Ishikawa (cell line): ENCODE data around the gene HDAC6.

Source experiments
- CEBPB ChIP-seq: IDR thresholded peaks from 2 replicates; pipeline ENCODE4 v1.6.1; 2012
- CREB1 ChIP-seq: IDR thresholded peaks from 2 replicates; pipeline ENCODE4 v1.6.1; 2012; ENCODE audit warnings: low read depth
- EGR1 ChIP-seq: IDR thresholded peaks from 2 replicates; pipeline ENCODE4 v1.6.1; 2012
- EP300 ChIP-seq: IDR thresholded peaks from 2 replicates; pipeline ENCODE4 v1.6.1; 2012; ENCODE audit warnings: borderline replicate concordance
- FOXM1 ChIP-seq: IDR thresholded peaks from 2 replicates; pipeline ENCODE4 v1.6.1; 2012; ENCODE audit warnings: low read depth, borderline replicate concordance
- MAX ChIP-seq: IDR thresholded peaks from 2 replicates; pipeline ENCODE4 v1.6.1; 2012
- NFIC ChIP-seq: IDR thresholded peaks from 2 replicates; pipeline ENCODE4 v1.6.1; 2012
- RAD21 ChIP-seq: IDR thresholded peaks from 2 replicates; pipeline ENCODE4 v1.6.1; 2012; ENCODE audit warnings: low read depth
- REST ChIP-seq: IDR thresholded peaks from 2 replicates; pipeline ENCODE4 v1.6.1; 2012; ENCODE audit warnings: low read depth, mild to moderate bottlenecking
- TAF1 ChIP-seq: IDR thresholded peaks from 2 replicates; pipeline ENCODE4 v1.6.1; 2012; ENCODE audit warnings: low read depth, mild to moderate bottlenecking
- TCF12 ChIP-seq: IDR thresholded peaks from 2 replicates; pipeline ENCODE4 v1.6.1; 2012; ENCODE audit warnings: low read depth
- TEAD4 ChIP-seq: IDR thresholded peaks from 2 replicates; pipeline ENCODE4 v1.6.1; 2012
- USF1 ChIP-seq: IDR thresholded peaks from 2 replicates; pipeline ENCODE4 v1.6.1; 2012
- YY1 ChIP-seq: IDR thresholded peaks from 2 replicates; pipeline ENCODE4 v1.6.1; 2012; ENCODE audit warnings: low read depth
- ZBTB7A ChIP-seq: IDR thresholded peaks from 2 replicates; pipeline ENCODE4 v1.6.1; 2012; ENCODE audit warnings: low read depth

The HDAC6 gene

GRCh38 chrX:48824066-48824465 lies 22.2 kb downstream of the HDAC6 start:
- TF ChIP-seq TEAD4 (no peak), TCF12 (no peak), FOXM1 (no peak), MAX (no peak), YY1 (no peak), USF1 (no peak), TAF1 (no peak), ZBTB7A (no peak)

GRCh38 chrX:48826135-48826875 lies 24.4 kb downstream of the HDAC6 start, which contains the start of gene ERAS:
Gene ERAS (plus strand): TSS chrX:48826513. CDS start chrX:48829124, 2,611 bp downstream.
- no peak for TF ChIP-seq CEBPB
- no peak for TF ChIP-seq TCF12
- no peak for TF ChIP-seq CREB1
- TF ChIP-seq EGR1, result no peak
- TF ChIP-seq RAD21, result no peak
- TF ChIP-seq ZBTB7A, result no peak
- no peak for TF ChIP-seq NFIC
- no peak for TF ChIP-seq REST
- no peak for TF ChIP-seq MAX
- TF ChIP-seq EP300, result no peak
- TF ChIP-seq TEAD4, result no peak
- TF ChIP-seq YY1, result no peak
- no peak for TF ChIP-seq TAF1

GRCh38 chrX:48826876-48827653 lies 25.2 kb downstream of the HDAC6 start:
- TF ChIP-seq NFIC (no peak), ZBTB7A (no peak), YY1 (no peak), EP300 (no peak), TAF1 (no peak), CEBPB (no peak), FOXM1 (no peak), EGR1 (no peak), TEAD4 (no peak), TCF12 (no peak), MAX (no peak), USF1 (no peak), CREB1 (no peak), REST (no peak), RAD21 (no peak)

- TF ChIP-seq TCF12 (no peak), EGR1 (no peak), USF1 (no peak), ZBTB7A (no peak), MAX (no peak), YY1 (no peak), FOXM1 (no peak), CEBPB (no peak), TAF1 (no peak), TEAD4 (no peak), RAD21 (no peak)
These were observed 25.7 kb downstream of the HDAC6 start for GRCh38 chrX:48827654-48827968.
